Stimulated activated CD8-positive, alpha-beta memory T cell treated with anti-CD3 and anti-CD28 coated beads, Interleukin-7, amount 100 ng/mL, for 24 hours (primary cell): ENCODE results near the gene NCOA1.
"Not testable (repeated sequence)": the region's sequence is repeated elsewhere in the genome, so short reads cannot be mapped to it uniquely, and the experiment has no call there.

Experiments
- DNase-seq: peaks from one replicate; pipeline ENCODE4 v3.0.0-alpha.2; 2020; ENCODE audit warnings: low read depth

NCOA1 gene

GRCh38 chr2:24490690-24491541, at the start of gene NCOA1:
NCOA1 (plus strand) TSS chr2:24491254; CDS start chr2:24658678, 167,424 bp downstream.
- peak; percentile 82 for DNase-seq

- DNase-seq = no peak
Measured at GRCh38 chr2:24448797-24449196, 42.3 kb upstream of the NCOA1 start.

GRCh38 chr2:24449344-24449743, 41.7 kb upstream of the NCOA1 start:
- DNase-seq = no peak

- DNase-seq = no peak
Measured at GRCh38 chr2:24451805-24452501, 39.1 kb upstream of the NCOA1 start.

GRCh38 chr2:24452502-24452885, 38.6 kb upstream of the NCOA1 start:
- no peak for DNase-seq

GRCh38 chr2:24453379-24454073, 37.5 kb upstream of the NCOA1 start:
- no peak for DNase-seq

GRCh38 chr2:24454294-24454693, 36.8 kb upstream of the NCOA1 start:
- no peak for DNase-seq

GRCh38 chr2:24456599-24457556, 34.2 kb upstream of the NCOA1 start:
- no peak for DNase-seq

- no peak for DNase-seq
Measured at GRCh38 chr2:24457696-24458386, 33.2 kb upstream of the NCOA1 start.

GRCh38 chr2:24459224-24460161, 31.6 kb upstream of the NCOA1 start:
- no peak for DNase-seq

- DNase-seq = no peak
Measured at GRCh38 chr2:24461685-24462084, 29.4 kb upstream of the NCOA1 start.

GRCh38 chr2:24463271-24463670, 27.8 kb upstream of the NCOA1 start:
- no peak for DNase-seq

GRCh38 chr2:24466871-24467870, 23.9 kb upstream of the NCOA1 start:
- no peak for DNase-seq

- not testable (repeated sequence) for DNase-seq
Measured at GRCh38 chr2:24468453-24468852, 22.6 kb upstream of the NCOA1 start.

- no peak for DNase-seq
Measured at GRCh38 chr2:24469148-24469650, 21.9 kb upstream of the NCOA1 start.

- no peak for DNase-seq
Measured at GRCh38 chr2:24471662-24472061, 19.4 kb upstream of the NCOA1 start.

GRCh38 chr2:24472416-24472815, 18.6 kb upstream of the NCOA1 start:
- no peak for DNase-seq

GRCh38 chr2:24473626-24474025, 17.4 kb upstream of the NCOA1 start:
- no peak for DNase-seq
